RWPE1 (cell line): ENCODE data around the gene GRIPAP1.

Experiments used
- CTCF ChIA-PET: fragments of 350-600 bp; sonication (Branson Sonifier 250); formaldehyde crosslinking; extraction: SDS; loops from one replicate; lab custom pipeline; 2021; lab: Yijun Ruan, JAX
- POLR2A ChIA-PET: fragments of 400-600 bp; formaldehyde crosslinking; extraction: SDS; loops from one replicate; lab custom pipeline; 2020; ENCODE audit warnings: antibody characterized with exemption; ENCODE audit not compliant: low non-redundant PET; lab: Yijun Ruan, JAX
- DNase-seq: peaks from one replicate; pipeline ENCODE4 v3.0.0; 2012; ENCODE audit warnings: low spot score
- H3K27ac ChIP-seq: fragments of 450-650 bp; 2 replicates; pipeline ENCODE4 v1.5.1; 2017
- TF ChIP-seq, protein P1 (sequence below): fragments of 450-650 bp; conservative IDR thresholded peaks from 2 replicates; pipeline ENCODE4 v1.5.1; 2017; ENCODE audit warnings: low read depth, mild to moderate bottlenecking

GRIPAP1 gene

DNA sequence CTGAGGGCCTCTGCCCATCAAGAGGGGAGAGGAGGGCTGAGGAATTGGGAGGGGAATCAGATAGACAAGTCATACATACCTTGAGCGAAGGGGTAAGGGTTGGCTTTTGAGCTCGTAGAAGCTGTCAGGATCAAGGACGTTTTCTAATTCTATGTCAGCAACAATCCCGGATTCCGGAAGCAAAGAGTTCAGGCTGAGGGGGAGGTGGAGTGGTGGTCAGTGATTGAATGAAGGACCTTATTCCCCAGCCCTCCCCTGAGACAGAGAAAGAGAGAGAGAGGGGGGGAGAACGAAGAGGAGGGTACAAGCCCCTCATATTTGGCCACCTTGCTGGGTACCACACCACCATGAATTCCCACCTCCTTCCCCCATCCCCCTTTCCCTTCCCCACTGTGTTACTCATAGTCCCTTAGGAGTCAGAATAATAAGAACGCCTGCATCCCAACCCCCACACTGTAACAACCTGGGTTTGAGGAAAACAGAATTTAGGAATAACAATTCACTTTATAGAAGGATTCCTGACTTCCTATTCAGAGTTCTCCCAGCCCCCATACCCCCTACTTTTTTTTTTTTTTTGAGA lies 38.4 kb upstream of the GRIPAP1 start:
- ChIA-PET POLR2A (no interaction called here), CTCF (interaction anchor here (0.6 kb wide), 1 partner anchor 42 kb away, joined by 3 read pairs; no protein-coding TSS in a partner anchor)
- peak overlapping the region; percentile 91 for H3K27ac ChIP-seq
- no peak for DNase-seq
- TF ChIP-seq, protein P1, sequence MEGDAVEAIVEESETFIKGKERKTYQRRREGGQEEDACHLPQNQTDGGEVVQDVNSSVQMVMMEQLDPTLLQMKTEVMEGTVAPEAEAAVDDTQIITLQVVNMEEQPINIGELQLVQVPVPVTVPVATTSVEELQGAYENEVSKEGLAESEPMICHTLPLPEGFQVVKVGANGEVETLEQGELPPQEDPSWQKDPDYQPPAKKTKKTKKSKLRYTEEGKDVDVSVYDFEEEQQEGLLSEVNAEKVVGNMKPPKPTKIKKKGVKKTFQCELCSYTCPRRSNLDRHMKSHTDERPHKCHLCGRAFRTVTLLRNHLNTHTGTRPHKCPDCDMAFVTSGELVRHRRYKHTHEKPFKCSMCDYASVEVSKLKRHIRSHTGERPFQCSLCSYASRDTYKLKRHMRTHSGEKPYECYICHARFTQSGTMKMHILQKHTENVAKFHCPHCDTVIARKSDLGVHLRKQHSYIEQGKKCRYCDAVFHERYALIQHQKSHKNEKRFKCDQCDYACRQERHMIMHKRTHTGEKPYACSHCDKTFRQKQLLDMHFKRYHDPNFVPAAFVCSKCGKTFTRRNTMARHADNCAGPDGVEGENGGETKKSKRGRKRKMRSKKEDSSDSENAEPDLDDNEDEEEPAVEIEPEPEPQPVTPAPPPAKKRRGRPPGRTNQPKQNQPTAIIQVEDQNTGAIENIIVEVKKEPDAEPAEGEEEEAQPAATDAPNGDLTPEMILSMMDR: no peak

DNA sequence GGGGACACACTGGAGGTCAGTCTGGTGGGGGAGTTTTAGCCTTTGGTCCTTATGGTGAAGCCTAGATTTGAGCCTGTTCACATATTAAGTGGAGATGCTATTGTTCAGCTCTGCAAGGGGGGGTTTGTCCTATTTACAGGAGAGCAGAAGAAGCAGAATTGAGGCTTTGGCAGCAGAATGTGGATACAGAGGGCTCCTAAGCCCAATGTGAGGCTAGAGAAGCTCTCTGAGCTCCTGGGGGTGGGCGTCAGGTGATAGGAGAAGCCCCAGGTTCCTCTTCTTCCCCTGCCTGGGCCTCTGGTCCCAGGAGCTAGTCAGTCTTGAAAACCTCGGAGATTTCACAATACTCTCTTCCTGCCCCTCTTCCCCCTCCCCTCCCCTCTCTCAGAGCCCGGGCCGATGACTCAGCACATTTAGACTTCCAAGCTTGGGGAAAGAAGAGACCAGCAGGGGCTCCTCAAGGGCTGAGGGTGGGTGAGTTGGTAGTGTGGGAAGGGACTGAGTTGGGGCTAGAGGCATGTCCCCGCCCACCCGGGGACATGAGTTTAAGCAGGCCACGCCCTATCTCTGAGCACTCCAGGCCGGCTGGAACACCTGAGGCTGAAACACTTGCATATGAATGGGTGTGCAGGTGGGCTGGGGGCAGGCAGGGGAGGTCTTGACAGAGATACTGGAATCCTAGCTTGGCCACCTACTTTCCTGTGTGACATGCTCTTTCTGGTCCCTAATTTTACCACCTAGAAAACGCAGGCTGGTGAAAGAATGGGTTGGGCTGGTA lies 37.7 kb upstream of the GRIPAP1 start:
- ChIA-PET POLR2A (no interaction called here), CTCF (interaction anchor here (0.6 kb wide), 1 partner anchor 41 kb away, joined by 3 read pairs; no protein-coding TSS in a partner anchor)
- peak overlapping the region; percentile 91 for H3K27ac ChIP-seq

DNA sequence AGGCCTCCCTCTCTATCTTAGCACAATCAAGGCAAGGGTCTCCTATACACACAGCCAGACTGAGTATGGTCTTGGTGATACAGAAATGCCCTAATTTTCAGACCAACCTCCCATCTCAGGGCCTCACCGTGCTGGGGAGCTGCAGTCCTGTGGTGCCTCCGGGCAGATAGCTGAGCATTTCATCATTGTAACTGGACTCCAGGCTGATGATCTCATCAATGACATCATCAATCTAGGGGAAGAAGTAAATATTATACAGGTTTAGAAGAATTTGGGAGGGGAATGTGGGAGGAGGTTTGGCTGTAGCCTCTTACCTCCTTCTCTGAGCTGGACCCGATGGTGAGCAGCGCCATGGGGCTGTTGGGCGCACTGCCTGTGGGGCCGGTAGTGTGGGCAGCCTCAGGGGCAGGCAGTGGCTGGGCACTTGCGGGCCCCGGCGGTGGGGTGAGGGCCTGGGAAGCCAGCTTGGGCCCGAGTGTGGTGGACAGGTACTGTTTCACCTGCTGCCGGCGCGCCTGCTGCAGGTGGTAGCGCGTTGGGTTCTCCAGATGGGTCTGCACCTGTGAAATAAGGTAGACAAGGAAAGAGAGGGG lies 35.9 kb upstream of the GRIPAP1 start:
- DNase-seq: no peak
- POLR2A ChIA-PET: no interaction called here
- peak overlapping the region; percentile 91 for H3K27ac ChIP-seq
- TF ChIP-seq, protein P1: no peak
- CTCF ChIA-PET: no interaction called here

More for the DNA sequence above, 37.7 kb upstream of the GRIPAP1 start:
- TF ChIP-seq, protein P1: no peak
- DNase-seq: peak; percentile 74

DNA sequence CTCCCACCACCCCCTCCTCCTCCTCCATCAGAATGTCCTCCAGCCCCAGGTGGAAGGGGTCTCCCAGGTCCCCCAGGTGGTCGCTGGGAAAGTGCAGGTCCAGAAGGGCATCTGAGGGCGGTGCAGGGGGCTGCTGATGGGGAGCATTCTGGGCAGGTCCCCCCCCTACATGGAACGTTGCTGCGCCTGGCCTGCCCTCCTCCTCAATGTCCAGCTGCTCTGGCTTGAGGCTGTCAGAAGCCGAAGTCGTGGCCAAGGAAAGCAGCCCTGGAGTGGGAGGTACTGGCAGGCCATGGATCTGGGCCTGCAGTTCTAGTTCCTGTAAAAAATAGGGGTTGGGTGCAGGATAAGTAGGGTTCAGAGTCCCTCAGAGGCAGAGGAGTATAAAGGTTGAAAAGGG lies 28.2 kb upstream of the GRIPAP1 start:
- no peak overlapping the region; the same call in 1 of the 2 replicates for H3K27ac ChIP-seq
- CTCF ChIA-PET: no interaction called here
- TF ChIP-seq, protein P1: no peak
- DNase-seq: no peak
- POLR2A ChIA-PET: no interaction called here

DNA sequence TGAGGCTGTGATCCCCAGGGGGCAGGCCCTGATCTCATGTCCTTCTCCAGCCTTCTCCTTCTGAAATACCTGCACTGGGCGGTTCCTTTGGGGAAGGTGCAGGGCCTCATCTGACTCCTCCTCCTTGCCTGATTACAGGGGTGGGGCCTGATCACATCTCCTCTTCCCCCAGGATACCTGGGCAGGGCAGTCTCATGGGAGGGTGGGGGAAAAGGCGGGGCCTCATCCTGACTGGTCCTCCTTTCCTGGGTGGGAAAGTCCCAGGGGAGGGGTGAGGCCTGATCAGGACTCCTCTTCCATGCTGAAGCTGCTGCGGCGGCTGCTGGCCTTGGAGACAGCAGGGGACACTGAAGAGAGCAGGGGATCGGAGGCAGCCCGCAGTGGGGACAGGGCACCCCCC lies 27.8 kb upstream of the GRIPAP1 start:
- DNase-seq: peak; percentile 79
- TF ChIP-seq, protein P1: no peak
- peak overlapping the region; percentile 21 for H3K27ac ChIP-seq
- ChIA-PET CTCF (no interaction called here), POLR2A (no interaction called here)

DNA sequence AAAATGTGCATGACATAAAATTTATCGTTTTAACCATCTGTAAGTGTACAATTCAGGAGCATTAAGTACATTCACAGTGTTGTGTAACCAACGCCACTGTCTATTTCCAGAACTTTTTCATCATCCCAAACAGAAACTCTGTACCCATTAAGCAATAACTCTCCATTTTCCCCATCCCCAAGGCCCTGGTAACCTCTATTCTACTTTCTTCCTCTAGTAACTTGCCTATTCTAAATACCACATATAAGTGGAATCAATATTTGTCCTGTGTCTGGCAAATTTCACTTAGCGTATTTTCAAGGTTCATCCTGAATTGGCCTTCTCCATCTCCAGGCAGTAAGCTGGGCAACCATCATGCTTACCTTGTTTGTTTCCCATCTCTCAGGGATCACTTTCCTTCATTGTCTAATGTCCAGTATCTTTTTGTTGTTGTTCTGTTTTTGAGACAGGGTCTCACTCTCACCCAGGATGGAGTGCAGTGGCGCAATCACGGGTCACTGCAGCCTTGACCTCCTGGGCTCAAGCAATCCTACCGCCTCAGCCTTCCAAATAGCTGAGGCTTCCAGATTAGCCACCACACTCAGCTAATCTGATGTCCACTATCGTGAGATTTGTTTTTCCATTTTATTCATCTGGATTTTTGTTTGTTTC lies 17.7 kb upstream of the GRIPAP1 start:
- POLR2A ChIA-PET: no interaction called here
- no peak overlapping the region for H3K27ac ChIP-seq

More for the DNA sequence above, 17.7 kb upstream of the GRIPAP1 start:
- no peak for DNase-seq
- CTCF ChIA-PET: no interaction called here
- TF ChIP-seq, protein P1: no peak
